Ramos (cell line): ENCODE results near the gene SYPL1.

Source experiments
- in situ Hi-C: fragments of 300-500 bp; cut with MboI; formaldehyde crosslinking; loops from one replicate; pipeline ENCODE4 v1.14.3; 2022; ENCODE audit warnings: low sequenced_read_pairs; ENCODE audit not compliant: unreplicated experiment

Gene SYPL1

DNA sequence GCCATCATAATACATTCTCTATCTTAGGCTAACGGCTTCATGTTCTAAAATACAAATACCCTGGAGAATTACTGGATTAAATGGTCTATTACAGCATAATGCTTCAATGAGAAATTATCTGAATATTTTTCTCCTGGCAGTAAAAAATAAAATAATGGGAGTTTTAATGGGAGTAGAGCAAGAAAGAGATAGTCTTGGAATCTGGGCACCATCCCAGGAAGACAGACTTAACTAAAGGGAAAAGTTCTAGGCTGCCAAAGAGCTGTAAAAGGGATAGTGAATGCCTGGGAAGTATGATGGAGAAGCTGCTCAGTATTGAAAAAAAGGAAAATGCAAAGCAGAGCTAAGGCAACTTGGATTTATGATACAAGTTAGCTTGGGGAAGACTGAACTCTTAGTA is 12.1 kb upstream of the SYPL1 start:
- in situ Hi-C loops, result no loop called here

DNA sequence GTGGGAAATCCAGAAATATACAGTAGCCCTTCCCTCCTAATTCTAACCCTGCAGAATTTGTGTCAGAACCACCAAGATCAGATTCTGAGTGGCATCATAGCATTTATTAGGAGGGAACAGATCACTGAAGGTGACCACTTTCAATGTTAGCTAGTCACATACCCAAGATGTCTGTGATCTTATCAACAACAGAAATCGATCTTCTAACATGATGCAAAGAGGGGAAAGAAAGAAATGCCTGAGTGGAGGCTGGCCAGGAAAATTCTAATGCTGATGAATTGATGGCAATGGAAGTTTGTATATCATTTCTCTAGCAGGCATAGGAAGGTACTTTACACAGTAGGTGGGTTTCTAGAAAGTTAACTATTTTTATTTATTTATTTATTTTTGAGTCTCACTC is 10.6 kb upstream of the SYPL1 start:
- in situ Hi-C loops, result no loop called here

DNA sequence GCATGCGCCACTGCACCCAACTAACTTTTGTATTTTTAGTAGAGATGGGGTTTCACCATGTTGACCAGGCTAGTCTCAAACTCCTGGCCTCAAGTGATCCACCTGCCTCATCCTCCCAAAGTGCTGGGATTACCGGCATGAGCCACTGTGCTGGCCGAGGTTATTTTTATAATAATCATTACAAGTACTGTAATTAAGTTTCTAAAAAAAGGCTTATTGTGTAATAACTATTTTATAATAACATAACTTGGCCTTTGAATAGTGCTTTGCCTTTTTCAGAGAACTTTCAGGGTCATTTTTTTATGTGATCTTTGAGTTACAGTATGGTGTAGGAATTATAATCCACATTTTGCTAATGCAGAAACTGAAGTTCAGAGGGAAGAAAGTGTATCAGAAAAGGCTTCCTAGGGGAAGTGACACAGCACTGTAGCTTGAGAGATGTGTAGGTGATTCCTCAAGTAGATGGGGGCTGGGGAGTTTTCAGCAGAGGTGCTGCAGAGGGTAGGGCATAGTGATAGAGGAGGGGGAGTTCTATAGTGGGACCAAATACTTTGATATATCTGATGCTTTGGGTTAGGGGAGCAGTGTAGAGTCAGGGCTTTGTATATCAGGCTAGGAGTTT is 9.2 kb upstream of the SYPL1 start:
- in situ Hi-C loops, result no loop called here

DNA sequence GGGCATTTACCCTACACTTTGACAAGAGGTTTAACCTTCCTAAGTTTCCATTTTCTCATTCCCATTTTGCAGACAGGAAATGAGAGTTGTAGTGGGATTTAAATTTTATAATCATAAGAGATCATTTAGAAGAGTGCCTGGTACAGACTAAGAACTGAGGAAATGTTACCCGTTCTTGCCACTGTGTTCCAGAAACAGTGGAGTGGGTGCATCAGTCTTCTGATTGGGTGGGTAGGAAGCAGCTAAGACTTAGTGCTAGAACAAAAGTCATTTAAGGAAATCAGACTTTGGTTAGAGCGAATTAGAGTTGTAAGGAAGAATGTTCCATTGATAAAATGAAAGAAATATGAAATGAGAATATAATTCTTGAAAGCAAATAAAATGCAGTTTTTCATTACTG is 8.4 kb upstream of the SYPL1 start:
- in situ Hi-C loops, result no loop called here

DNA sequence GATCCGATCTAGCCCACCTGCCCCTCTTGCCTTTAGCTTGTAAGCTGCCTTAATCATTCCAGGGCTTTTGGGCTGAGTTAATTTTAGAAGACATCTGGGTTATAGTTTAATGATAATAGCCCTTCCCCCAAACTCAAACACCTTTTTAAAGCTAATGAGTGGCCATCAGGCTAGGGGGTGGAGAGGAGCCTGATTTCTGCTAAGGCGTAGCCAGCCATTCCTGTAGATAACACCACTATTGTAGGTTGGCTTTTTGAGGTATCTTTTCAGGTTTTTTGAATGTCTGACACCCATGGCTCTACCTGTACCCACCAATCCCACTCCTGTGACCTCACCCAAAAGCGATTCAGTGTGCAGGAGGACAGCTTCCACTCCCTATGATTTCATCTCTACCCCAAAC is 7.6 kb upstream of the SYPL1 start:
- in situ Hi-C loops, result no loop called here

DNA sequence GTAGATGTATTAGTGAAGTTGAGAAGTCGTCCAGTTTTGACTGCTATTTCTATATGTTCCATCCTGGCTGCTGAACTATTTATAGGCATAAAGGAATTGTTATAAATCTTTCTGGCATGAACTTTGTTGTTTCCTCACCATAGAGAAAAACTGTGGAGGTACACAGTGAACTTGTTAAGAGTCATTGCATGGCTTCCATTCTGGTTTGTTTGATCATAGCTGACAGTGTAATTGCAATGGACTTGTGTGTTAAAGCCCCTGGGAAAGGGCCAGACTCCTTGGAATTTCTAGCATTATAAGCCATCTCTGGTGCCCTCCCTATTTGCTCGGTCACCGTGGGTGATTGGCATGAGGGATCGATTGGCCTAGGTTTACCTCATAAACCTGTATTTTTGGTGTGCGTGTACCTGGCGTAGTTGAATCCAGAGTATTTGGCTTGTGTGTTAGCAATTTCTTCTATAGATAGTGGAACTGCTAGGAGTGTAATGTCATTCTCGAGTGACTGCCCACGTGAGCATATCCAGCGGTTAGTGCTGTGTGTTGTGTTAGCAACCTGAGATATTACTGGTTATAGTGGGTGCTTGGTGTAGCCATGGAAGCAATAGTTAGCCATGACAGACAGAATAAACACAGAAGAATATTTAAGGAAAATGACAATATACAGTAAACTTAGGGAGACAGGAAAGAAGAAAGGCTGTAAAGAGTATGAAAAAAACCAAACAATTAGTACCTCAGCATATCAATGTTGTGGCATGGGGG is 5.9 kb upstream of the SYPL1 start:
- in situ Hi-C loops, result no loop called here

DNA sequence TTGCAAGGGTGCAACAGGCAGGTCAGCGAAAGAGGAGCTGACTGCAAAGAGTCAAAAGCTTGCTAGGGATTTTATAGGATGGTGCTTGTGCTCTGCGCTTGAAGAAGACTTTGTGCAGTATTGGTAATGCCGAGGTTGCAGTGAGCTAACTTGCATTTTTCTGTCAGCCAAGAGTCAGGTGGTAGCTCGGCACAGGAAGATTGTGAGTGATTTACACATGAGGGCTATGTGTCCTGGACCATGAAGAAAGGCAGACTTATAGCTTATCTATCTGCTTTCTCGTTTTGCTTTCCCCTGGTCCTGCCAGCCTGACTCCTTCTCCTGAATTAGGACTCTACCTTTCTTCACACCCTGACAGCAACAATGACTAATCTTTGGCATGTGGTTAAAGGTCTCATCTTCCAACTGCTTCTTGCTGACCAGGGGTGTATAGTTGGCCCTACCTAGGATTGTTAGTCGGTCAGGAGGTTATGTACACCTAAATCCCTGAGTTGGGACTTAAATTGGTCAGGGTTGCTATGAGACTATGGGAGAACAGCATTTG is 4.1 kb upstream of the SYPL1 start:
- in situ Hi-C loops, result no loop called here

DNA sequence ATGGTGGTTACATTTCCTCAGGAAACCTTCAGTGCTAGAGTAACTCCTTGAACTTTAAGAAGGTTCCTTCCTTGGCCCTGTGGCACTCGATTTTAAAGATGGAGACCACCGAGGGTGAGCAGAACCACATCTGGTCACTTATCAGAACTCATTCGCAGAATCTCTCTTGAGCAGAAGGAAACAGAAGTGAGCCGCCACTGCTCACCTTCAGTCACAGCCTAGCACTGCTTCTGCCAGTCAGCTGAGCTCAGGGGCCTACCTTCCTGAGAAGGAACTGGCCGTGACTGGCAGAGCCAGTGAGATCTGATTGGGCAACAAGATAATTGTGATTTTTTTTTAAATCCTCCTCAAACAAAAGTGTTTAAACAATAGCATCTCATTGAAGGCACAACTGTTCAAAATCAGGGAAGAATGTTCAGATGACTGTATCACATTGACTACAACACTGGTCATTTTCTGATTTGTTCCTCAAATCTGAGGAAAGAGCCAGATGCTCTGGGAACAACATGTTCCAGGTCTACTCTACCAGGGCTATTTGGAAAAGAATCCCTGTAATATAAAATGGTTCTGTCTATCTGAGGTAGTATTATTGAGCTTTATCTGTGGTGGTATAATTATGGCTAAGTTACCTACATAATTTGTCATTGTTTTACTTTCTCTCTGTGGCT is 2.7 kb upstream of the SYPL1 start:
- in situ Hi-C loops, result no loop called here

DNA sequence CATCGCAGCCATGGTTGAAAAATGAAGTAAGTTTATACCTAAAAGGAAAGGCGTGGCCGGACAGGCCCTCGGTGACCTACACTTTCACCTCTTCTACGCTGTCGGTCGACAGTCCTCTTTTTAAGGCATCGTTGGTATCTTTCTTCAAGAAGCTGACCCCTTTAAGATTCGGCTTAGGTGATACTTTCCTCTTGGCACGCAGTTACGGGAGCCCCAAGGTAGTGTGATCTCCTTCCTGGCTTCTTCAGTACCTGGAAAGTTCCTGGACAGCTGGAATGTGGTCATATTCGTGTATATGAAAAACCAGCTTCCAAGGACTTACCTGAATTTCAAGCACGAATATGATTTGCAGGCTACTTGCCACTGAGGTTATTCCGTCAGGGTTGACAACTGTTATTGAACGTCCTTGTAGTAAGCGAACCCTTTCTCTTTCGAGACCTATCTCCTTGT is 885 bp upstream of the SYPL1 start:
- in situ Hi-C loops, result no loop called here

DNA sequence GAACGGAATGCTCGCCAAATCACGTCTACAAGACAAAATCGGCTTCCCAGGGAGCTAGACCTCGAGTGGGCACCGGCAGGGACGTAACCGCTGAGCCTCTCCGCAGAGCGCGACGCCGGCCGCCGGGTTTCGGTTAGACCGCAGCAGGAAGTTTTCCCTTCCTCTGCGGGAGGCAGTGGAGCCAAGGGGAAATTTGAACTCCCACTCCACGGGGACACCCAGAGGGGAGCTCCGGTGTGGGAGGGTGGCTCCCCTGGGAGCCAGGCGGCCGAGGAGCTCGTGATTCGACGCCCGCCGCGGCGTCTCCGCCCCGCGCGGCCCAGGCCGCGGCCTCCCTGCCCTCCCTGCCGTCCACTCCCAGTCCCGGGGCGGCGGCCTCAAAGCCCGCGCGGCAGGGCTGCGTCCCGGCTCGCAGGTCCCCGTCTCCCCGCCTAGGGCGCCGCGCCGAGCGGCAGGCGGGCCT is 426 bp downstream of the SYPL1 start:
- in situ Hi-C loops, result no loop called here

DNA sequence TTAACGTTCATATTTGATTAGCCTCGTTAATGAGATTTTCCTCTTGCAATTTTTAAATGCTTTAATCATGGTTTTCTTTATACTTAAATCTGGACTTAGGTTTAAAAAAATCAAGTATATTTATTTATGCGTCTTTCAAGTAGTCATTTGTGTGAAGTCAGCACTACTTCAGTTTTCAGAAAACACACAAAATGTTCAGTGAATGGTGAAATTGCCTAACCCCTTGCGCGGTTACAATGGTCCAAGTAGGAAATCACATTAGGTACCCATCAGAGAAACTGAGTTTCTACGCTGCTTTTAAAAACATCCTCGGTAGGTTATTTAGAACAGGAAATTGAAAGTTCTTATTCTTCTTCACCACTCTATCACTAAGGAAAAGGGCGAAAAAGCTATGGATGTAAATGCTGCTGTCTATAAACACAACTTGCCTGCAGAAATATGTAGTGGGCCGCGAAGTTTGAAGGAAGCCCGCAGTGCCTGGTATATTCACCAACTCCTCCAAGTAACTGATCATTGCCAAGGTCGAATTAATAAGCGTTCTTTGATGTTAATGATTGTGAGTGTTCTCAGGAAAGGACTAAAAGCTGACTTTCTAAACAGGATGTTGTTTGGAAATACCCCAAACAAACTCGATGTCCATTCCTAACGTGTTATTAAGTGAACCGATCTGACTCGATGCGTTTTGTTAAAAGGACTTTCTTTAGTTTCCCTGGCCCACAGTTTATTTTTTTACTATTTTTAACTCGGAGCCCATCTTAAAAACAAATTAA is 1.0 kb downstream of the SYPL1 start:
- in situ Hi-C loops, result no loop called here

DNA sequence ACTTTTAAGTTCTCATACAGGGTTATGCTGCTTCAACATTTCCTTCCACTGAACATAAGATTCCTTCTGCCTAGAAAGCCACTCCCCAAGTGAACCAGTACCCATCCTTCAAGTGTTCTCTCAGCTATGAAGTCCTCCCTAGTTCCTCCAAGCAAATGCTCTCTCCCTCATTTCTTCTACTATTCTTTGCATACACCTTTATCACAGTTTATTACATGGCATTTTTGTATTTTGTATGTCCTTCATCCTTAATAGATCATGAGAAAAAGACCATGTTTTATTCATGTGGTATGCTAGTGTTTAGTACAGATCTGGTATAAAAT is 1.9 kb downstream of the SYPL1 start:
- in situ Hi-C loops, result no loop called here

DNA sequence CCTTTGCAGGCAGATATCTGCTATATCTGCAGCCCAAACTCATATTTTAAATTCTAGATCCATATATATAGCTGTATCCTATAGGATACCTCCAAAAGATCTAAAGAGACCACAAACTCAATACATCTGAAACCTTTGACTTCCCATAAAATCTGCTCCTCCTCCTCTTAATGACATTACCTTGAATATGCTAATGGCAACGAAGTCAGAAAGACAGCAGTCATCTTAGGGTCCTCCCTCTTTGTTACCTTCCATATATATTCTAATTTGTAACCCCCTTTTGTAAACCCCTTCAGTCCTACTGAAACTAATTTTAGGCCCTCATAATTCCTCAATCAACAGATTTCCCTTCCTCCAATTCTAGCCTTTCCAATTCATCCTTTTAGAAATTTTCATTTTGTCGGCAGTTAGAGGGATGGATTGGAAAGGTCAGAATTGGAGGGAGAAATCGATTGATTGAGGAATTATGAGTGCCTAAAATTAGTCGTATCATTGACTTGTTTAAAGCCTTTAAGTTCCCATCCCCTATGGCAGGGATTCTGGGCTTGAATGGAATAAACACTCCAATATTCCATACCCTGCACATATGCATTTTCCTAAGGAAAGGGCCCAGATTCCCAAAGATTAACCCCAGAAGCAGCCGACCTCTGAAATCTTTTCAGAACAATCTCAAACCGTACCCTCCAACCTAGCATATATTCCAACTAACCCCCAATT is 2.4 kb downstream of the SYPL1 start:
- in situ Hi-C loops, result no loop called here

DNA sequence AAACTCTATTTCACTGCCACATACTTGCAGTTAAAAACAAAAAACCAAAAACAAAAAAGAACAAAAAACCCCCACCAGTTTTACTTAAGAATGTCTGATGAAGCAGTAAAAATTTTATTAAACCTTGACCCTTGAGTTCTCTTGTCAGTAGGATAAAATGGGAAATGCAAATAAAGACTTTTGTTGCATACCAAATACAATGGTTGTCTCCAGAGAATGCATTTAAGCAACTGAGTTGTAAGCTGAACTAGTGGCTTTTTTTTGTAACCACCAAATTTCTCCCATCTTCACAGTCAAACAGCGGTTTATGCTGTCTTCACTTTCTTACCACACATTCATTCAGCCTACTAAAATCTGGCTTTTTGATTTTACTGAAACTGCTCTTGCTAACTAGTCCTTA is 3.1 kb downstream of the SYPL1 start:
- in situ Hi-C loops, result no loop called here

DNA sequence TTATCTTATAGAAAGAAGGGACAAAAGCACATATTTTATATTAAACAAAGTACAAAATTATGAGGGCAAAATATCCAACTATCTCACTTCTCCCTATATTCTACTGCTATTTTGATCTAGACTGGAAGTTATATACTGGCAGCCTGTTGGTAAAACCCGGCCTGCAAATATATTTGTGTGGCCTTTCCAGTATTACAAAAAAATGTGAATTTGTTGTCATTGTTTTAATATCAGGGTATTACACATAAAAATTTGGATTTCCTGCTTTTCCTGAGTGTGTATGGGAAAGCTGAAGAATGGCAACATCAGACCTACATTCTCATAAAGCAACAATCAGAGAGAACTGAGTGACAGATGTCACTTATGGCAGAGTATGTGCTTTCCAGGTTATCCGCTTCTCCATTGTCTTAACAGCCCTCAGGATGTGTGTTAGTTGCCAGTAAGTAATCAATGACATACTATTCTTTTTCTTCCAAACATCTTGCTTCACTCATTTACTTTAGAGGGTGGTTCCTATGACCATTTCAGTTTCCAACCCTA is 7.3 kb downstream of the SYPL1 start:
- in situ Hi-C loops, result no loop called here

DNA sequence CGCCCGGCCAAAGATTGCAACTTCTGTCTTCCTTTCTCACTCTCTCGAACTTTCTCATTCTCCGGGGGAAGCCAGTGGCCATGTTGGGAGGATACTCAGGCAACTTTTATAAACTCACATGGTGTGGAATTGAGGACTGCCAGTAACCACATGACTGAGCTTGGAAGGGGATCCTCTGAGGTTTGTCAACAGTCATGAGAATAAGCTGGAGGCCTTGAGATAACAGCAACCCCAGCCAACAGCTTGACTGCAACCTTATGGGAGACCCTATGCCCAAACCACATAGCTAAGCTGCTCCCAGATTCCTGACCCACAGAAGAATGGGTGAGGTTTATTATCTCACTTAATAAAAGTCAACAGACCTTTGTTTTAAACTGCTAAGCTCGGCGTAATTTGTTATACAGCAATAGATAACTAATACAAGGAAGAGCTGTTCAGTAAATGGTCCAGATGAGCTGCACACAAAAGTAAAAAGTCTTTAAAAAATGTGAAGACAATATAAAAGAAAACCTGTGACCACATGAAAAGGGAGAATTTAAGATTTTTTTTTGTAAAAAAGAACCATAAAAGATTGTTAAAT is 9.6 kb downstream of the SYPL1 start:
- in situ Hi-C loops, result no loop called here

DNA sequence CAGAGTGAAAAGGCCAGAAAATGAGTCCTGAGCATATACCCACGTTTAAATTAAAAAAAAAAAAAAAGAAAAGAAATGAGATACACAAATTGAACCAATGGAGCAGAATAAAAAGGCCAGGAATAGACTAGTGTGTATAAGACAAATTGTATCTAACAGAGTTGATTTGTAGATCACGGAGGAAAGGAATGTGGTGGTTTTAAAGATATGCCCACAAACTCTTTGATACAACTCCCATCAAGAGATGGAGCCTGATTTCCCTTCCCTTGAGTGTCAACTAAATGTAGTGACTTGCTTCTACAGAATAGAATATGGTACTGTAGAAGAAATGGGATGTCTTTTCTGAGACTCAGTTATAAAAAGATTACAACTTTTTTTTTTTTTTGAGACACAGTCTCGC is 10.4 kb downstream of the SYPL1 start:
- in situ Hi-C loops, result no loop called here

DNA sequence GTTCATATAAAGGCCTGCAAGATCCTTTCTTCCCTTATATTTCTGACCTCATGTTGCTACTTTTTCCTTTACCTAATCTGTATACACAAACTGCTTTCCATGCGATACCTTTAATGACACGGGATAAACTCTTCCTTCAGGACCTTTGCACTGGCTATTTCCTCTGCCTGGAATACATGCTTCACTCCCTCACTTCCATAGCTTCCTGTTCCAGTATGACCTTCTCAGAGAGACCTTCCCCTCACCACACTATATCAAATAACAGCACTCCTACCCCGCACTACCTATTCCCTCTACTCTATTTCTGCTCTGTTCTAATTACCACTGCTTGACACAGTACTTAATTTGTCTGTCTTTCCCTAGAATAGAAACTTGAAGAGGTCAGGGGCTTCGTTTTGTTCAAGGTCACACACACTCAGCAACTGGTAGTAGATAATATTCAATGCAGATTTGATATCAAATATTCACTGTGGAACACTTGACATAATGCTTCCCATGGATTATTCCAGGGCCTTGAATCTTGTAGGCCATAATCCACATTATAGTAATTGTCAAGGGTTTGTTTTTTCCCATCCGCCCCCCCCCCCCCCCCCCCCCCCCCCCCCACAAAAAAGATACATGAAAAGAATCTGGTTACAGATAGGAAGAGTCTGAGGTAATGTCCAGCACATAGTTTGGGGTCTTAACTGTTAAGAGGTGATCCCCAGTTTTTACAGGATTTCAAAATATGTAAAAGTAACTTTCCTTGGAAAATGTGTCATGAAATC is 11.1 kb downstream of the SYPL1 start:
- in situ Hi-C loops, result no loop called here

DNA sequence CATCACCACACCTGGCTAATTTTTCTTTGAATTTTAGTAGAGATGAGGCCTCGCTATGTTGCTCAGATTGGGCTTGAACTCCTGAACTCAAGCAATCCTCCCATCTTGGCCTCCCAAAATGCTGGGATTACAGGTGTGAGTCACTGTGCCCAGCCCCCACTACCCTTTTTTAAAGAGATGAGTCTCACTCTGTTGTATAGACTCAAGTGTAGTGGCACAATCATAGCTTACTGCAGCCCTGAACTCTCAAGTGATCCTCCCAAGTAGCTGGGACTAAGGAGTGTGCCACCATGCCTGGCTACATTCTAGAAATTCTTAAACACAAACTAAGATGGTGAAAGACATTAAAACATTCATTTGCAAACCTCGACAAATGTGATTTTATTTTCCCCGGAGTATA is 12.6 kb downstream of the SYPL1 start:
- in situ Hi-C loops, result no loop called here
